HG03135 (cell line): ENCODE results near the gene TOP1.

Experiments used
- ATAC-seq: cut with Tn5 transposase; IDR thresholded peaks from one replicate; pipeline ENCODE4 v1.9.1; 2021; ENCODE audit warnings: mild to moderate bottlenecking, moderate library complexity; ENCODE audit not compliant: unreplicated experiment

TOP1 gene

DNA sequence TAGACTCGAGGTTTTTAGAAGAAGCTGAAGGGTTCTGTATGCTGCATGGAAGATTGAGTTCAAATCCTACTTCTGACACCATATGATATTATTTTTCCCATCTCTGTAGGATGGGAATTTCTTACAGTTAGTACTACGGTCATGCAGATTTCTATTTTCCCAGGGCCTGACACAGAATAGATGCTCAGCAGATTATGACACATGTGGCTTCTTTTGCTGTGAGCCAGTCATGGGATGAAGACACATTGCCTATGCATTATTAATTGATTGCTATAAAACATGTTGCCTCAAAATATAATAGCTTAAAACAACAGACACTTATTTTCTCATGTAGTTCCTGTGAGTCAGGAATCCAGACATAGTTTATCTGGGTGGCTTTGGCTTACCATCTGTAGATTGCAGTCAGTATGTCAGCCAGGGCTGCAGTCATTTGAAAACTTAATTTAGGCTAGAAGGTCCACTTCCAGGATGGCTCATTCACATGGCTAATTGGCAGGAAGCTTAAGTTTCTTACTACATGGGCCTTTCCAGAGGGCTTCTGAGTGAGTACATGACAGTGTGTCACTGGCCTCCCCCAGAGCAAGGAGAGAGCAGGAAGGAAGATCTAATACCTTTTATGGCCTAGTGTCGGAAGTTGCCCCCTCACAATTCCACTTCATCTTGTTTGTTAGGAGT lies 29.5 kb downstream of the TOP1 start:
- ATAC-seq, result no peak

DNA sequence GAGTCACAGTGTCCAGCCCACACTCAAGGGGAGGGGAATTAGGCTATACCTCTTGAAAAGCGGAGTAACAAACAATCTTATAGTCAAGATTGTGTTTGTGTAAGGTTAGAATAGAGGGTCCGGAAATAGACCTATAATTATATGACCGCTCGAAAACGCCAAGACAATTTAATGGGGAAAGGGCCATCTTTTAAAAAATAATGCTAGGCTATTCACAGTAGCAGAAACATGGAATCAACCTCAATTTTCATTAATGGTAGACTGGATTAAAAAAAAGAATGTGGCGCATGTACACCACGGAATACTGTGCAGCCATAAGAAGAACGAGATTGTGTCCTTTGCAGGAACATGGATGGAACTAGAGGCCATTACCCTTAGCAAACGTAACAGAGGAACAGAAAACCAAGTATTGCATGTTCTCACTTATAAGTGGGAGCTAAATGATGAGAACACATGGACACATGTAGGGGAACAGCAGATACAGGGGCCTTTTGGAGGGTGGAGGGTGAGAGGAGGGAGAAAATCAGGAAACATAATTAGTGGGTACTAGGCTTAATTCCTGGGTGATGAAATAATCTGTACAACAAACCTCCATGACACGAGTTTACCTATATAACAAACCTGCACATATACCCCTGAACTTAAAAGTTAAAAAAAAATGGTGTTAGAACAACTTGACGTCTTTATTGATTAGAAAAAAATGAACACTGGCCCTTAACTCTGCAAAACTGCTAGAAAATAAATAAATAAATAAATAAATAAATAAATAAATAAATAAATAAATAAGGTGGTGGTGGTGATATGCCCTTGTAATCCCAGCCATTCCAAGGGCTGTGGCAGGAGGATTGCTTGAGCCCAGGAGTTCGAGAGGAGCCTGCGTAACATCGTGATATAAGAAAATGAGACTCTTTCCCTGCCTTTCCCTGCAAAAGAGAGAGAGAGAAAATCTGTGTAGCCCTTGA lies 30.3 kb downstream of the TOP1 start:
- ATAC-seq, result no peak

DNA sequence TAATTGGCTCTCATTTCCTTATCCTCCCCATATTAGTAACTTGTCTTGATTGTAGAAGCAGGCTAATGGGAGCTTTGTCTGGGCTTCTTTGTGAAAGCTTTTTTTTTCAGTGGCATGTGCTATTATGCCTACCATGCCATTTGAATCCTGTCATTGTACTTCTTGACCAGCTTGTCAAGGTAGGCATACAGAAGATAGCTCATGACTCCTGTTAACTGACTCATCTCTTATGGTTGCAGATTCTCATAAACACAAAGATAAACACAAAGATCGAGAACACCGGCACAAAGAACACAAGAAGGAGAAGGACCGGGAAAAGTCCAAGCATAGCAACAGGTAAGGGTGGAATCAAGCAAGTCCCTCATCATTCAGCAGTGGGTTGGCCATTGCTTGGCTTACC lies 32.5 kb downstream of the TOP1 start:
- no peak for ATAC-seq

DNA sequence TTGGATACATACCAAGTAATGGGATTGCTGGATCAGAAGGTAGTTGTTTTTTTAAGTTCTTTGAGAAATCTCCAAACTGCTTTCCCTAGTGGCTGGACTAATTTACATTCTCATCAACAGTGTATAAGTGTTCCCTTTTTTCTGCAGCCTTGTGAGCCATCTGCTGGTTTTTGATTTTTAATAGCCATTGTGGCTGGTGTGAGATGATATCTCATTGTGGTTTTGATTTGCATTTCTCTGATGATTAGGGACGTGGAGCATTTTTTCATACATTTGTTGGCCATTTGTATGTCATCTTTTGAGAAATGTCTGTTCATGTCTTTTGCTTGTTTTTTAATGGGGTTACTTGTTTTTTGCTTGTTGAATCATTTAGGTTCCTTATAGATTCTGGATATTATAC lies 34.8 kb downstream of the TOP1 start:
- ATAC-seq, result no peak

DNA sequence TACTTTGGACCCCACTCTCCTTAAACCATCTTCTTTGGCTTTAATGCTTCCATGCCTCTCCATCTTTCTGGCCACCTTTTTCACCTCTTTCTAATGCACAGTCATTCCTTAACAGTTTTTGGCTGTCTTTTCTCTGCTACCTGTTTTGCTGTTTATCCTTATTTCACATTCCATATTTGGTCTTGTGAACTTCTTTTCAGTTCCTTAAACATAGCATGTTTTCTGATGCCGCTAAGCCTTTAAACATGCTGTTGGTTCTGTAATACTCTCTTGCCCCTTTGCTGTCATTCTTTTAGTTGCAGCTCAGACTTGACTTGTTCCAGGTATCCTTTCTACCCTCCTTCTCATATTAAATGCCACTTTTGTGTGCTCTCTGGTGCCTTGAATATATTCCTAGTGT lies 35.8 kb downstream of the TOP1 start:
- ATAC-seq, result no peak

DNA sequence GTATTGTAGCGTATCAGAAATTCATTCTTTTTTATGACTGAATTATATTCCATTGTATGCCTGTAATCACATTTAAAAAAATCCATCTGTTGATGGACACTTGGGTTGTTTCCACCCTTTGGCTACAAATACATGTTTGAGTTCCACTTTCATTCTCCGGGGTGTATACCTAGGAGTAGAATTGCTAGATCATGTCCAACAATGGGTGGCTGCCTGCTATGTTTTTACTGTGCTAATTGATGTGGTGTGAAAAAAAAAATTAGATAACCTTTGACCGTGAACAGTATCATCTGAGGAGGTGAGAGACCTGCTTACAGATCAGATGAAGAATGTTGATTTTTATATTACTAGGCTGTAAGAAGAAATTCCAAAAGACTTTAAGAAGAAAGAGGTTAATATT lies 37.1 kb downstream of the TOP1 start:
- no peak for ATAC-seq

DNA sequence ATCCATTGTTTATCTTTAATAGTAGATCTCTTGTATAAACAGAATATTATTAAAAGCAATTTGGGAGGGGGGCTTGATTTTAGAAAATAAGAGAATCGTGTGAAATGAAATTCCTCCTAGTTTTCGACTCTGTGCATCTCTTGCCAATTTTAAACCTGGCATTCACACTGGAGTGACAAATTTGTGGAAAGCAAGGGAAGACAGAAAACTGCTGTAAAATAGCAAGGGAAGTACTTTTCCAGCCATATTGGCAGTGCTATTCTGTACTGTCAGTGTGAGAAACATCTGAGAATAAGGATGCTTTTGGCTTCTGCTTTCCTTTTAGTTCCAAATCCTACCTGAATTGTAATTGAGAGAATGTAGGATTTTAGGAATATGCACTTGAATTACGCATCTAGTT lies 40.2 kb downstream of the TOP1 start:
- ATAC-seq, result no peak

DNA sequence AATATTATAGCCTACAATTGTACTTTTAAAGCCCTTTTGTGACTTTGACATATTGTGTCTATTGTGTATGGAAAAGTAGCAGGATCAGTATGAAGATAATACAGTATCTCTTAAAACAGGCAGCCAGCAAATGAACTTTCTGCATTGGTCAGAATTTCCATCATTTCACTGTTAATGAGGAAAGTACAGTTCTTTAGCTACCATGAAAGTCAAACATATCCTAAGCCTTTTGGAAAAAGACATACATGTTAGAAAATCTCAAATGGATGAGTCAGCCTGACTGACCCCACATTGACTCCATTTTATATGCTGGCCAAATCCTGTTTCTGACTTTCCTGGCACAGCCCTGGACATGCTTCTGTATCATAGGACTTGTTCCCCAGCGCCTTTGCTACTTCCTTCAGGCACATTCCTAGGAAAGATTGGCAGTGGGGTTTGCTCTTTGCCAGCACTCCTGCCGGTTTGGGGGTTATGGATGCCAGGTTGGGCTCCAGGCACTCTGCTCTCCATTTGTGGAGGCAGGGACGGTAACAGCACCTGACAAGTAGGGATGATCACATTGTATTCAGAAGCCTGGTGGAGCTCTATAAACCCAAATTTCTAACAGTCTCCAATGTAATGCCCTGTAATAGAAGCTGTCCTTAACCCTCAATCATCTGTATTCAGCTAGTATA lies 43.7 kb downstream of the TOP1 start:
- ATAC-seq, result no peak

DNA sequence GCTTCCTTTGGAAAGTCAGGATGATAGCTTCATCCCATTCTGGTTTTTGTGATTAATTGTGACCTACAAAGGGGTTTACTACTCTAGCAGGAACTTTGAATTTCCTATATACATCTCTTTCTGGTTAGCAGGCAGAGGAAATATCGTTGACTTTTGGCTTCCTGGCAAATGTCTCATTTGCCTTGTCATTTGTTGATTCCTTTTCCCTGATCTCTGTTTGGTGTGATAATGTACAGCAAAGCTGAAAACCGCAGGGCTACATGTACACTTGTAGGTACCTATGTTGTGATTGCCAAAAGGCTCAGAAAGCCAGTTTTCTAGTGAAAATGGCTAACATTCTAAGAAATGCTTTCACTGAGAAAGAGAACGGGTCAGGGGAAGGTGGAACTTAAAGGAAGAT lies 44.3 kb downstream of the TOP1 start:
- ATAC-seq, result no peak

DNA sequence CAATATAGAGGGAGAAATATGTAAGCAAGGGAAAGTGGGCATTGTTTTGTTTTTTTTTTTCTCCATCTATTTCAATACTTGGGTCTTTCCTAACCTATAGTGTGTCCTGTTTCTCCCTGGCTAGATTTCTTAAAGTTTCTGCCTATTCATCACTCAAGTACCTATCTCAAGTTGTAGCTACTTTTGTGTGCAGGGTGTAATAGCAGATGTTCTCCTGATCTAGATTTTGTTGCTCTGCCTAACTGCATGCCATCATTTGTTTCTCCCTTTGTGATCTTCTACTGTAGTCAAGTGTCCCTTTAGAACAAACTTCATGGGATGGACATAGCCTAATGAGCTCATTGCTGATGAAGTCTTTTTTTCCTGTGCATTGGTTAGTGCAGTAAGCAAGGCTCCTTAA lies 45.8 kb downstream of the TOP1 start:
- no peak for ATAC-seq

DNA sequence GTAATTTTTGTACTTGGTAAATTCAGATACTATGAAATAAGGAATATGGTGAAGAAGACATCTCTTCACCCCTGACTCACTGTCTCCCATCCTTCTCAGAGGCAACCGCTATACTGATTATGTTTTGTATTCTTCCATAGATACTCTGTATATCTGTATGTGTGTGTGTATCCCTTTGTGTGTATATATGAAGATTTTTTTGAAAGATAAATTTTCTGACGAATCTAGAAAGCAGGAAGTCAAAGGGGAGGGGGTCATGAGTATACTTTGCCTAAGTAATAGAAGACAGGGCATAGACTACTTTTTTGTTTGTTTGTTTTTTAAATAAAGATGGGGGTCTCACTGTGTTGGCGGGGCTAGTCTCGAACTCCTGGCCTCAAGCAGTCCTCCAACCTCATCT lies 48.2 kb downstream of the TOP1 start:
- ATAC-seq, result no peak

DNA sequence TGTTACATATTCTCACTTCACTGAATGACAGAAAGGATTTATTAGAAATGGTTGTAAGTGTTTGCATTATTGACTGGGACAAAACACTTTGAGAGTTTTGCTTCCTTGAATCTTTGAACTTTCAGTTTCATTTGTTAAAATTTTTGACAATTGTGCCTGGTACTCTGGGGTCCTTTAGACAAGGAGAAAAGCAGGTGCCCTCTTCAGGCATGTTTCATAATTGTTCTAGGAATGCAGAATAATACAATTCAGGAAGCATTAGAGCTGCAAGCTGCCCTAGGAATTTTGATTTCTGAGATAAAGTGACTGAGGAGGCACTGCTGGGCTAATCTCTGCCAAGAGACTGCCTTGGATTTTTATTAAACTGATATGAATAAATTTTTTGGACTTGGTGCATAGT lies 49.7 kb downstream of the TOP1 start:
- ATAC-seq, result no peak

DNA sequence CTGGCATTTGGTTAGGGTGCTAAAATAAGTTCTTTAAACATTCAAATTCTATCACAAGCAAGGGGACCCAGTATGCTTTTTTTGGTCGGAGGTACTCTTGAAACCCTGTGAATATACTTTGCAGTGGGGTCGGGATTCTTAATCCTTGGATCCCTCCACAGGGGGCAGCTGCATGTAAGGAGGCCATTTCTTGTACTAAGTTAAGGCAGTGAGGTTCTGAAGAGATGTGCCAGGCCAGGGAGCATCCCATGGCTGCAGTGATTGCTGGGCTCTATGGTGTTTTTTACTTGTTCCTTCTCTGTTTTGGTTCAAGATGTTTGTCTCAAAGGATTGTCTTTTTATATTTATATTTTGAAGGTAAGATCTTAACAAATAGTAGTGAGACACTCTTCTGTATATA lies 50.4 kb downstream of the TOP1 start:
- no peak for ATAC-seq

DNA sequence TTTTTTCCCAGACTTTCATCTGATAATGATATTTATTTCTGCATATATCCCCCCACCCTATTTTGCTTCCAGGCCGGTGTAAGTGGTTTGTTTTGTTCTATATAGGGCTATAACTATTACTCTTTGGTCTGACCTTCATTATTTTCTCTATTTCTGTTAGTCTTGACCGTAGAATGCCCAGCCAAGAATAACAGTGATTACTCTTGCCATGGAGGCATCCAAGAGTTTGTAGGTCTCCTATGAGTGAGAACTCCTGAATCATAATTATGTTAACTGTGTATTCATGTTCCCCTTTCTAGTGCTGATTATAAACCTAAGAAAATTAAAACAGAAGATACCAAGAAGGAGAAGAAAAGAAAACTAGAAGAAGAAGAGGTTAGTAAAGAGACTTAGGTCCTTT lies 52.2 kb downstream of the TOP1 start:
- no peak for ATAC-seq

DNA sequence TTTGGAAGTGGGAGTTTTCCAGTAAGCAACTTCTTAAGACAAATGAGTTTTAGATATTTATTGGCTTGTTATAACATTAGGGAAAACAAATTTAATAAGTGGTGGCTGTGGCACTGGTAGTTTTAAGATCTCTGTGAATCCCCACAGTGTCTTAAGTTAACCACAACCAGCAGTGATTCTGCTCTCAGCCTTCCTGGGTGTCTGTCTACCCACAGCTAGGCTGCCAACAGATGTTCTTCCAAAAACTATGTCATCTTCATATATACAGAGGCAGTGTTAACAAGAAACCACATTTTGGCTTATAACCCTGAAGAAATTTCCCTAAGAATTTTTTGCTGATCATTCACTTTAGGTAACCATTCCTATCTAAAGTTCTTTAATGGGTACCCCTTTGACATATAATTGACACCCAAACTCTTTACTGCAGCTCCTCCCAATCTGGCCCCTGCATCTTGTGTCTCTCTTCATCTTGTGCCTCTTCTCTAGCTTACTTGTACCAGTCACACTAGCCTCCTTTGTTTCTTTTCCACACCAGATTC lies 52.7 kb downstream of the TOP1 start:
- ATAC-seq, result no peak

DNA sequence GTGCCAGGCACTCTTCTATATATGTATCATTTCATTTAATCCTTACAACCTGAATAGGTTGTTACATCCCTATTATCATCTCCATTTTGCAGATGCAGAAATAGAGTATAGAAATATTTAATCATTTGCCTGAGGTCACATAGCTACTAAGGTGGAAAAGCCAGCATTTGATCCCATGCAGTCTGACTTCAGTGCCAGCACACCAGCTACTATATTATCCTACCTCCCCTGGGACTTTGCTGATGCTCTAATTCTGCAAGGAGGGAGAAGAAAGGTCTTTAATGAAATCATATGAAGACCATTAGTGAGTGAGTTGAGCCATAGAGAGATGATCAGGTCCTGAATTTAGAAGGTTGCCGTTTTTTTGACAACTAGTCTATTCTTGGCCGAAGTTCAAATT lies 53.7 kb downstream of the TOP1 start:
- no peak for ATAC-seq

DNA sequence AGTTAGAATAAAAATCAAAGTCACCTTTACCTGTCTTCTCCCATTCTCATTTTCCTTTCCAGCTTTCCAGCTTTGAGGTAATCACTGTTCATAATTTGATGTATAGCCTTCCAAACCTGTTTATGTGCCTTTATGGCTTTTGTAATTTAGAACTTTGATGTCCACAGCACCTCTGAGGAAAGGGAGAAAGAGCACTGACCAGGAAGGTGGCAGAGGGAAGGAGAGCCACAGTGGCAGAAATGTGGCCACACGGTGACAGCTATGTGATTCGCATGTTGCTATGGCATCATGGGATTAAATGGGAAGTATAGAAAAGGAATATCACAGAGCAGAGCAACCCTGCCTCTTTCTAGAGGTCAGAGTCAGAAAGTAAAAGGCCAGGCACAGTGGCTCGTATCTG lies 57.0 kb downstream of the TOP1 start:
- no peak for ATAC-seq

DNA sequence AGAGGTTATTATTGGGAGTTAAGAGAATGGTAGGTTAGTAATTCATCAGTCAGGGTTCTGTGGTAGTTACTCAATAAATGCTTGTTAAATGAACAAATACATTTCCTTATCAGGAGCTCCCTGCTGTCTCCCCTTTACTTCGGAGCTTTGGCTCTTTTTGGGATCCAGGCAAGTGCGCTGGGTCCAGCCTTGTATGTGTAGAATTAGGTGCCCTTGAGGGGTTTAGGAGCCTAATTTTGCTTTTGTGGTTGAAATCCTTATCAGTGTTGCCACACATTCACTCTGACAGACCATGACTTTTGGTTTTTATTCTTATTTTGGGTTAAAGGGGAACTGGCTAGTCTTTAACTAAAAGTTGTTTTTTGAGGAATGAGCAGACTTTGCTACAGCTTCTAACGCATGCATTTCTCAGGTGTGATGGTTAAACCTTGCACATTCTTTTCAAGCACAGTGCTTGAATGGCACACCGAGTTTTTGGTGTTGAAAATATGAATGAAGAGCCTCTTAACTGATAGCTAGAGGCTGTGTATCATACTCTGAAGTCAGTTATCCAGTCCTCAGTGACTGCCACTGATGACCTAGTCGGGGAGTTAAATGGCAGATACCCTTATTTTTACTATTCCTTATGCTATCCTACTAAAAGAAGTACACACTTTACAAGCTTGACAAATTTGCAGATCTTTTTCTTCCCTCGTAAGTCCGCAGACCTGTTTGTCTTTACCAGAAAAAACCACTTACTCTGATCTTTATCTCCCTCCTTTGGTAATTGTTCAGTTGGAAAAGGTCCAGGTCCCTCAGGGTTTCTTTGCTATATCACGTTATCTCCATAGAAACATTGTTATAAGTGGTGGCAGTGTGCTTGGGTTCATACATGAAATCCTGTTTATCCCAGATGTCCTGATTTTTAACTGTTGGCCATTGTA lies 58.0 kb downstream of the TOP1 start:
- no peak for ATAC-seq

DNA sequence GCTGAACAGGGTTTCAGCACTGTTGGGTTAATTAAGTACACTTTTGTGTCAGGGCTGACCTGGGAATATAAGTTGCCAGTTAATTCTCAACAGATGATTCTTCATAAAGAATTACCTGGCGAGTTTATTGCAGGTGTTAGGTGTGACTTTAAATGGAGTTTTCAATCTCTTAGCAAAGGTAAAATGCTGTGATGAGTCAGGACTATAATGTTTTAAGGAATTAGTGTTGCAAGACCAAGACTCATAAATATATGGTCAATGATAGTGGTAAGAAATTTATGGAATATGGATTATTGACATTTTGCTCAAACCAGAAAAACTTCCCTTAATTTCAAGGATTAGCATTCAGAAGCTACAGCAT lies 58.7 kb downstream of the TOP1 start:
- no peak for ATAC-seq

DNA sequence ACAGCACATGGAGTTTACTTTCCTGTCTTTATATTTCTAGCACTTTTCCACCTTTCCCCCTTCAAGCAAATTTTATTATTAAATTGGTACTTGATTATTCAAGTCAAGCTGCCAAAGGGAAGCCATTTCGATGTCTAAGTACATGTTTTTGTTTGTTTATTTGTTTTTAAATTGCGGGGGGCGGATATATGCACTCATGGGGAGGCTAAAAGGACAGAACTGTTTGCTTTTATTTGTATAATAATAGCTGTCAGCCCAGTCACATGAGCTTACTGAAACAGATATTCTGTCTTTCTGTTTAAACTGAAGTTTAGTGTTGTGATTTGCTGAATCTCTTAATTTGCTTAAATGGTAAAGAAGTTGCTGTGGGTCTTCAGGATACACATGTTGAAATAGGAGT lies 59.2 kb downstream of the TOP1 start:
- ATAC-seq, result no peak

DNA sequence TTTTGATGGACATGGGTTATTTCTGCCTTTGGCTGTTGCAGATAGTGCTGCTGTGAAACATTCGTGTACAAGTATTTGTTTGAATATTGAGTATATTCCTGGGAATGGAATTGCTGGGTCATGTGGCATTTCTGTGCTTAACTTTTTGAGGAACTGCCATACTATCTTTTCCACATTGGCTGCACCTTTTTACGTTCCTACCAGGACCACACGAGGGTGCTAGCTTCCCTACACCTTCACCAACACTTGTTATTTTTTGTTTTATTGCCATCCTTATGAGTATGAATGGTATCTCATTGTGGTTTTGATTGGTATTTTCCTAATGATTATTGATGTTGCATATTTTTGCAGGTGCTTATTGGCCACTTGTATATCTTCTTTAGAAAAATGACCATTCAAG lies 60.9 kb downstream of the TOP1 start:
- no peak for ATAC-seq
